Measurements from ENCODE around the gene PIGZ.

Gene PIGZ

DNA sequence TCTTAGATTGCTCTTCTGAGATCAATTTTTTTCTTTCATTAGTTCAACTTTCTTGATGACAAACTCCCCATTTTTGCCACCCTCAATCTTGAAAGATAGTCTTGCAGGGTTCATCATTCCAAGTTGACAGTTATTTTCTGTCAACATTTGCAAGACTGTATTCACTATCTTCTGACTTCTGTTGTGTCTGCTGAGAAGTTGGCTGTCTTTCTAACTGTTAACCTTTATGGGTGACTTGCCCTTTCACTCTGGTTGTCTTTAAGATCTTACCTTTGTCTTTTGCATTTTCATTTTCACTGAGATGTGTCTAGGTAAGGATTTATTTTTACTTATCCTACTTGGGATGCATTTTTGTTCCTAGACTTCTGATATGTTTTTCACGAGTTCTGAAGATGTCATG is 14.6 kb upstream of the PIGZ start:
- no peak for DNase-seq (ENCODE audit: low read depth in 3 of 3, low spot score in 1 of 3)

DNA sequence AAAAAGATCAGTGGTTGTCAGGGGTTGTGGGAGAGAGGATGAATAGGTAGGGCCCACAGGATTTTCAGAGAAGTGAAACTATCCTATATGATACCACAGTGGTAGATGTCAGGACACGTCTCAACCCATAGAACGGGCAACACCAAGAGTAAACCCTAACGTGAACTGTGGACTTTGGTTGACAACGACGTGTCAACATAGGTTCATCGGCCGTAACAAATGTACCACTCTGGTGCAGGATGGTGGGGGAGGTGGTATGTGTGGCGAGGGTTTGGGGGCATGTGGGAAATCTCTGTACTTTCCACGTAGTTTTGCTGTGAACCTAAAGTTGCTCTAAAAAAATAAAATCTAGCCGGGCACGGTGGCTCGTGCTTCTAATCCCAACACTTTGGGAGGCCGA is 13.0 kb upstream of the PIGZ start:
- no peak for DNase-seq (ENCODE audit: low read depth in 3 of 3, low spot score in 1 of 3)

DNA sequence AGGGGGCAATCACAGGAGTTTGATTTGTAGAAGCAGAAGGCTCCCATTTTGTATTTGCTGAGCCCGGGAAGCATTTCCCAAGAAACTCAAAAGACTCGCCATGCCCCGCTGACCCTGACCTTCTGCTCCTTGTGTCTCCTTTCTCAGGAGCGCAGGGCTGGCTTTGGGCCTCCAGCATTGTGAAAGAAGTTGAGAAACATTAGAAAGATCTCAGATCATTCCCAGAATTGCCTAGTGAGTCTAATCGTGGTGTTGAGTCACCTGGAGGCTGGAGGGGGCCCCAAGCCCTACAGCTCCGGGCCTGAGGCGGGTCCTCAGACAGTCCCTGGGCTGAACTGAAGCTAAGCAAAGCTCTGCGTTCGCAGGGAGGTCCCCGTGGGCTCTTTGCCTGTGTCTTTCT is 10.9 kb upstream of the PIGZ start:
- no peak for DNase-seq (ENCODE audit: low read depth in 3 of 3, low spot score in 1 of 3)

DNA sequence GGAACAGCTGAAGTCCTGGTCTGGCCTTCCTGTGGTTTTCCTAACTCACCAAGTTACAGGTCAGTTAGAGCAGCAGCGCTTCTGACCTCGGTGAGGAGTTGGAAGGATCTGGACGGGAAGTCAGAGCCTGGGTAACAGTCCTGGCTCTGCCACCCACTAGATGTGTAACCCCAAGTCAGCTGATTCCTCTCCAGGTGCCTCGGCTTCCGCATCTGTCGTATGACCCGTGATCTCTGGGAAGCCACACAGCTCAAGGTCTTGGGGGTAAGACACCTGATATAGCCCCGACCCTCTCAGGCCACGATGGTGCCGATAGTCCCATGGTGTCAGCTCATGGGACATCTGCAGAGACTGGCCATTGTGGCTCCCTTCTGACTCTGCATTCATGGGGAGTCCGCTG is 8.3 kb upstream of the PIGZ start:
- no peak for DNase-seq (ENCODE audit: low read depth in 3 of 3, low spot score in 1 of 3)

DNA sequence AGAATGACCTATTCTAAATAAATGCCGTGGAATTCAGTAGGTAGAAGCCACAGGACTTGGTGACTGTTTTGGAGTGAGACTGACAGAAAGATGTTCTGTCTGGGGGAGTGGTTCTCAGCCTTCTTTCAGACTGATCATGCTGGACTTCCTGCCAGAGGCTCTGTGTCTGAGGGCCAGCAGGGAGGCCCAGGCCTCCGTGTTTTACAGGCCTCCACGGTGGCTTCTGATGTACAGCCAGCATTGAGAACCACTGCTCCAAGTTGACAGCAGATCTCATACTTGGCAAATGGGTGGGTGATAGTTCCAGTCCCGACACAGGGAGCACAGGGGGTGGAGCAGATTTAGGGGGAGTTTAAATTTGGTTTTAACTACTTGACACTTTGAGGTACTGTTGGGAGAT is 6.7 kb upstream of the PIGZ start:
- no peak for DNase-seq (ENCODE audit: low read depth in 3 of 3, low spot score in 1 of 3)

DNA sequence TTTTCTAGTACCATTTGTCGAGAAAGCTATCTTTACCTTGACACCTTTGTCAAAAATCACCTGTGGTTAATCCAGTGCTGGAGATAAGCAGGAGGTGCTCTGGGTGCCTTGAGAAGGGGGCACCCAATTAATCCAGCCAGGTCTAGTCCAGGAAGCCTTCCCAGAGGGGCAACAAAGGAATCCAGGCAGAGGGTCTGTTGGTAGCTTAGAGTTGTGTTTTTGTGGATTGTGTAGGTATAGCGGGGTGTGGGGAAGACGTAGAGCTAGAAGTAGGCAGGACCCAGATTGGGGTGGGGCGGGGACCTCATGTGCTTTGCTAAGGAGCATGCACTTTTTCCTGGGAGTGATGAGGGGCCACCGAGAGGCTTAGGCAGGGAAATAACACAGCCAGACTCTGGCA is 6.0 kb upstream of the PIGZ start:
- DNase-seq (ENCODE audit: low read depth in 3 of 3, low spot score in 1 of 3), result no peak

DNA sequence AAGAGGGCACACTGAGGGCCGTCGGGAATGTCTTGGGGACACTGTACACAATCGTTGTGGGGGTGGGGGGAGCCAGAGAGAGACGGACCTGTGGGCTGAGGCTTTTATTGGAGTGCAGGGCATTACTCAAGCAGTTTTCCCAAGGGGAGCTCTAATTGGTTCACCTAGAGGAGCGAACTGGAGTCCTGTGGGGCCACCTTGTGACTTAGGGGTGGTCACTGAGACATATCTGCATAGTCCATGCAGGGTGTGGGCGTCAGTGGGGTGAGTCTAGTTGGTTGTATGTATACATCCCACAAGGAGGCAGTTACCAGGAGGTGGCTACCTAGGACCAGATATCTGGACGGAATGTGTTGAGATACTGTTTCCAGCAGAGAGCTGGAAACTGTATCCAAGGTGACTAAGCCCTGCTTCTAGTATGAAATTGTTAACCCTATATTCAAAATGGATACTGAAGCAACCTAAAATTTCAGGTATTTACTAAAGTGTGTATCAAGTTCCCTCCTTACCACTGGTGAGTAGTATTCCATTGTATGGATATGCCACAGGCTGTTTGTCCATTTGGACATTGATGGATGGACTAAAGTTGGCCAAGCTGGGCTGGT is 2.6 kb upstream of the PIGZ start:
- DNase-seq (ENCODE audit: low read depth in 3 of 3, low spot score in 1 of 3), result no peak

DNA sequence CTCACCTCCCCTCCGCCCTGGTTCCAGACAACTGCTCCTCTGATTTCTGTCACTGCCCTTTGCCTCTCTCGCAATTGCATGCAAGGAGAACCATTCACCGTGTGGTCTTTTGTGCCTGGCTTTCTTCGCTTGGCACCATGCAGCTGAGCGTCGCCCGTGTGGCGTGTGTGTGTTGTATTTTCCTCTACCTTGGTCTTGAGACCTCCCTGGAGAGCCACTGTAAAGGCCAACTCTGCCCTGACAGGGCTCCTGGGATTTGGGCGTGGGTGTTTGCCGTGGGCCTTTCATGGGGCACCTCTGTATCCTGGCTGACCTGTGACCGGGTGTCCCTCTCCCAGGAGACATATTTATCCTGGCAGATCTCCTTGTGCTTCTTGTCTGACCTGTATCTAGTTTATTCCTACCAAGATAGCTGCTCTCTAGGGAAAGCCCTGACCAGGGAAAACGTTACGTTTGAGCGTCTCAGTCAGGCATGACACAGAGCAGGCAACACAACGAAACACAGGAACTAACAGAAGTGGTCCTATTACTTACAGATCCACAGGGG is 2.0 kb upstream of the PIGZ start:
- DNase-seq (ENCODE audit: low read depth in 3 of 3, low spot score in 1 of 3), result no peak

DNA sequence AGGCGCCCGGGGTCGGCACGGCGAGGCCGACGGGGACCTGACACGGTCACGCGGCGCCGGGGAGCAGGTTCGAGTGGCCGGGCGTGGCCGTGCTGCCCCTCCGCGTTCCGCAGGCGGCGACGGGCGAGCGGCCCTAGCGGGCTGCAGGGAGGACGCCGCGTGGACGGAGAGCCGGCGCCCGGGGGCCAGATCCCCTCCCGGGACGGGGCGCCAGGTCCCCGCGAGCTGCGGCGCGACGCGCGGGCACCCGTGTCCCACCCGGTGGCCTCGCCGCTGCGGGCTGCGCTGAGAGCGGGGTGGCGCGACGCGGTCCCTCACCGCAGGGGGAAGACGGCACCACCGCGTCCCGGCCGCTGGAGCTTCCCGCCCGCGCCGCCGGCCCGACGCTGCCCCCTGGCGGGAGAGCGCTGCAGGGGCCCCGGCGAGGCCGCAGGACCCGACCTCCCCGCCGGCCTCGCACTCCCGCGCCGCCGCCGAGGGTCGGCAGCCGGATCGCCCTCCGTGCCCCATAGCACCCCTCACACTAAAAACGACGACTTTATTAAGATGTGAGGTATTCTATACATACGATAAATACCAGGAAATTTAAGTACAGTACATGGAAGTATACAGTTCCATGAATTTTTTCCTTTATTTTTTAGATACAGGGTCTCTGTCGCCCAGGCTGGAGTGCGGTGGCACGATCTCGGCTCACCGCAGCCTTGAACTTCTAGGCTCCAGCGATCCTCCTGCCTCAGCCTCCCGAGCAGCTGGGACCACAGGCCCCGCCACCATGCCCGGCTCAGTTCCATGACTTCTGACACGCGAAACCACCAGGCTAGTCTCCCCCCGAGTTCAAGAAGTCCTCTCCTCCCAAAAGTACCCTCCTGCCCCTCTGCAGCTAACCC is 1.3 kb upstream of the PIGZ start:
- peak; percentile 15 to 66 (median 45) for DNase-seq (ENCODE audit: low read depth in 3 of 3, low spot score in 1 of 3)

DNA sequence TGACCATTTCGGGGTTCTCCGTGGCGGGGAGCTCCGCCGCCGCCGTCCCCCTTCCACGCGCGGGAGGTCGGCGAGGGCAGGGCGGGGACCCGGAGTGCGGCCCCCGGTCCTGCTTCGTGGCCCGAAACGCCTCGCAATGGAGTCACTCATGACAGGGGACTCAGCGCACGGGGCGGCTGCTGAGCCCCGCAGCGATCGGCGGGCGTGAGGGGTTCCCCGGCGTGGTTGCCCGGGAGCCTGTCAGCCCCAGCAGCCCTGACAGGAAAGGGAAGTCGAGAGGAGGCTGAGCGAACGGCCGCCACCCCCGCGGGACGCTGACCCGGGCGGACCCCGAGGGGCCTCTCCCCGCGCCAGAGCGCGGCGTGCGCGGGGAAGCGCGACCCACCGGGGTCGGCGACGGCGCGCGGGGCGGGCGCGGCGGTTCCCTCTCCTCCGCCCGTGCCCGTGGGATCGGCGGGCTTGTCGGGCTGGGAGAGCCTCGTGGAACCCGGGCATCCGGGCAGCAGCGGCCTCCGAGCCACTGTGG is 564 bp upstream of the PIGZ start:
- no peak for DNase-seq (ENCODE audit: low read depth in 3 of 3, low spot score in 1 of 3)

DNA sequence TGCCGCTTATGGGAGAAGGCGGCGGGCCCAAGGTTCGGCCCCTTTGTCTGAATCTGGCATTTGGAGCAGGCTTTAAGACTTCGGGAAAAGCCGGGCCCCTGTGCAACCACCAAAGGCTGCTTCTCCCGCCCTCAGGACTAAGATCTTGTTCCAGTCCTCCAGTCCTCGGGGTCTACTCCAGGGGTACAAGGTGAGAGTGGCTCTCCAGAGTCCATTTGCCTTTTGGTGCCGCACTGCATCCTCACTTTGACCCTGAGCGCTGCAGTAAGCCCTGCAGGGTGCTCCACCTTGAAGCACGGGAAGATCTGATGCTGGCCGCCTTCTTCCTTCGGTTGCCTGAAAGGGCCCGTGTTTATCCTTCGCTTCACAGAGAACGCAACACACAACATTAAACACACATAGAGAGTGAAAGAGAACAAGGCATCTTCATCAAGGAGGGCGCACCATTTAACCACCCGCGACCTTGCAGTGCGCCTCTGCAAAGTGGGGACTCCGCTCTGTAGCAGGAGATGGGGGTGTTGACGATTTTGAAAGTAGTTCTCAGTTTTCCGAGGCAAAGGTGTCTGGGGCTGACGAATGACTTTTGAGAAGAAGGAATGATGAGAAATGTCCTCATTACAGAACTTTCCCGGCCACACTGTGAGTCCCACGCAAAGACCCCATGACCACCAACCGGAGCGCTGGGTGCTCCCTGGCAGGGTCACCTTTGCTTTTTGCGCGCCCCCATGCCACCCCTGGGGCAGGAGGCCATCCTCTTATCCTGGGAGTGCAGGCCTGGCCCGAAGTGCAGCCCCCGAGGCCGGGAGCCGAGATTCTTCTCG is 1.0 kb downstream of the PIGZ start:
- no peak for DNase-seq (ENCODE audit: low read depth in 3 of 3, low spot score in 1 of 3)

DNA sequence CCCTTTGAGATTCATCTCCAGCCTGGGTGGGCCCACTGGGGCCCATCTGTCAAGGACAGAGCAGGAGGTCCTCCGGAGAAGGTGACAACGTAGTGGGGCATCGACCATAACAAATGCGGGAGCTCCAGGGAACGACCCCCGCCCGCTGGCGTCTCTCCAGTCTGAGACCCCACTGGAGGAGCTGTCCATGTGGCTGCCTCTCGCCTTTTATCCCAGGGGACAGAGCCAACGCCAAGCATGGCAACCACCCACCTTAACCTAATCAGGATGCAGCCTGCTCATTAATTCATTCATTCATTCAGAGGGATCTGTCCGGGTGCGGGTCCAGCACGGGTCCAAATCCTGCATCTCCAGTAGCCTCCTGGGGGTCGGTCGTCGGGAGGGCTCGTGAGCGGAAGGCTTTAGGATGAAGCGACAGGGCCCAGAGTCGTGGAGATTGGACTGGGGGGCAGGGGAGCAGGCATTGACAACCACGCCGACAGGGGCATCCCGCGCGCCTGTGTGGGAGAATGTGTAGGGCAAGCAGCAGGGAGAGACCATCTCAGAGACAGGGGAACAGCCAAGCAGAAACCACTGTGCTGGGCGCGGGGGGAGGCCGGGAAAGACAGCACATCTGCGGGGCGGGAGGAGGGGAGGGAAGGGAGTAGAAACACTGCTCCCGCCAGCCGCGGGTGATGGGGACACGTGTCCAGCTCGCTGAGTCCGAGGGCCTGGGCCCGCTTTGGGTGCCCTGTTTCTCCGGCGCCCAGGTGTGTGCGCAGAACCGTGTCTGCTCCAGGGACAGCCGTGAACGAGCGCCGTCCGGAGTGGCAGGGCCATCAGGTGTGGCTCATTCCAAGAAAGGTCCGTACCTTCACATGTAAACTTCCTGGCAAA is 1.9 kb downstream of the PIGZ start:
- no peak for DNase-seq (ENCODE audit: low read depth in 3 of 3, low spot score in 1 of 3)

DNA sequence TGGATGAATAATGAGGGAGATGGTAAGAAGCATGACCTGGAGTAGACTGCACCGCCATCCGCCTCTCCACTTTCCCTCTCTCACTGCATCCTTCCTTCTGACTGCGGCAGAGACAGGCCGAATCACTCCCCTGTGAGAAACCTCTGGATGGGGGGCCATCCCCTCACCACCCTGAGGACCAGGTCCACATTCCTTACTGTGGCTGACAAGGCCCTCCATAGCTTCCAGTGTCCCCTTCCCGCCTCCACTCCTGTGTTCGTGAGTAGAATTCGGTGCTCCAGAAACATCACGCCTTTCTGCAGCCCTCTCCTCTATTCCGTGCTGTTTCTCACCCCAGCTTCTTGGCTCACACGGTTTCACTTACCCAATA is 2.8 kb downstream of the PIGZ start:
- DNase-seq (ENCODE audit: low read depth in 3 of 3, low spot score in 1 of 3), result no peak

DNA sequence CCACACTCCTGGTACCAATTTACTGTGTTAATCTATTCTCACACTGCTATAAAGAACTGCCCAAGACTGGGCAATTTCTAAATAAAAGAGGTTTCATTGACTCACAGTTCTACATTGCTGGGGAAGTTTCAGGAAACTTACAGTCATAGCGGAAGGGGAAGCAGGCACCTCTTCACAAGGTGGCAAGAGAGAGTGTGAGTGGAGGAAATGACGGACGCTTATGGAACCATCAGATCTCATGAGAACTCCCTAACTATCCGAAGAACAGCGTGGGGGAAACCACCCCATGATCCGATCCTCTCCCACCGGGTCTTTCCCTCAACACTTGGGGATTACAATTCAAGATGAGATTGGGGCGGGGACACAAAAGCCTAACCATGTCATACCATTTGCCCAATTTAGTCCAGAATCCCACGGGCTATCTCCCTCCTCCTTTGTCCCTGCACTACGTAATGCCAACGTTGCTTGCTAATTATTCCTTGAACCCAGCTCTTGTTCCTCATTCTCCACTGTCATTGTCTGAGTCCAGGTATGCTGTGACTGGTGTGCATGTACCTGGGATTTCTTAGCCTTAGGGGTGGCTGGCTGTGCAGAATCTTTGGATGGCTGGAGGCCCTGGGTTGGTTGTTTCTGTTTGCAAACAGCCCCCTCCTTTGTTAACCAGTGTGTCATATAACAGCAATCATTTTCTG is 3.4 kb downstream of the PIGZ start:
- no peak for DNase-seq (ENCODE audit: low read depth in 3 of 3, low spot score in 1 of 3)

DNA sequence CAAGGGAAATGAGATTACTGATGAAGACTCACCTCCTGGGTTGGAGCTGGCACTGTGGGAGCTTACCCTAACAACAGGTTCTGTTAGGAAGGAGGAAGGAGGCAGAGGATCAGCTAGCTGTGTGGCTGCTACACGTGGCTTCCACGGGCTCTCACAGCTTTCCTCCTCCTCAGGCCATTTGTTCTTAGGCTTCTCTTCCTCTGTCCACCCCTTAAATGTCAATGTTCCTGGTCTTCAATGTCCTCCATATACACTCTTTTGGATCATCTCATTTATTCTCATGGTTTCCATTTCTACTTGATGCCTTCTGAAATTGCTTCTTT is 5.0 kb downstream of the PIGZ start:
- no peak for DNase-seq (ENCODE audit: low read depth in 3 of 3, low spot score in 1 of 3)

DNA sequence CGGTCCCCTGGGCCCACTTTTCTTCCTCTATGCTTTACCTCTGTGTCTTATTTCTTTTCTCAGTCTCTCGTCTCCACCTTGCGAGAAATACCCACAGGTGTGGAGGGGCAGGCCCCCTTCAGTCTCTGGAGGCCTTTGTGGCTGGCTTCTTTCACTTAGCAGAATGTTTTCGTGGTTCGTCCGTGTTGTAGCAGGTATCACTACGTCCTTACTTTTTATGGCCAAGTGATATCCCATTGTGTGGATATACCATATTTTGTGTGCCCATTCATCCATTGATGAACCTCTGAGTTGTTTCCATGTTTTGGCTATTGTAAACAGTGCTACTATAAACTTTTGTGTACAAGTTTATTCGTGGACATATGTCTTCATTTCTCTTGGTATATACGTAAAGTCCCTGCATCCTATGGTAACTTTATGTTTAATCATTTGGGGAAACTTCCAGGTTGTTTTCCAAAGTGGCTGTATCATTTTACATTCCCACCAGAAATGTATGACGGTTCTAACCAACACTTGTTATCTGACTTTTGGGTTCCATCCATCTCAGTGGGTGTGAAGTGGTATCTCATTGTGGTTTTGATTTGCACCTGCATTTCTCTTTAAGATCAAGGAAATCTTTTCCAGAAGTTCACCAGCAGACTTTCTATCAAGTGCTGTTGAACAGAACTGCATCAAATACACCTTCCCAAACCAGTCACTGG is 5.6 kb downstream of the PIGZ start:
- DNase-seq (ENCODE audit: low read depth in 3 of 3, low spot score in 1 of 3), result no peak

DNA sequence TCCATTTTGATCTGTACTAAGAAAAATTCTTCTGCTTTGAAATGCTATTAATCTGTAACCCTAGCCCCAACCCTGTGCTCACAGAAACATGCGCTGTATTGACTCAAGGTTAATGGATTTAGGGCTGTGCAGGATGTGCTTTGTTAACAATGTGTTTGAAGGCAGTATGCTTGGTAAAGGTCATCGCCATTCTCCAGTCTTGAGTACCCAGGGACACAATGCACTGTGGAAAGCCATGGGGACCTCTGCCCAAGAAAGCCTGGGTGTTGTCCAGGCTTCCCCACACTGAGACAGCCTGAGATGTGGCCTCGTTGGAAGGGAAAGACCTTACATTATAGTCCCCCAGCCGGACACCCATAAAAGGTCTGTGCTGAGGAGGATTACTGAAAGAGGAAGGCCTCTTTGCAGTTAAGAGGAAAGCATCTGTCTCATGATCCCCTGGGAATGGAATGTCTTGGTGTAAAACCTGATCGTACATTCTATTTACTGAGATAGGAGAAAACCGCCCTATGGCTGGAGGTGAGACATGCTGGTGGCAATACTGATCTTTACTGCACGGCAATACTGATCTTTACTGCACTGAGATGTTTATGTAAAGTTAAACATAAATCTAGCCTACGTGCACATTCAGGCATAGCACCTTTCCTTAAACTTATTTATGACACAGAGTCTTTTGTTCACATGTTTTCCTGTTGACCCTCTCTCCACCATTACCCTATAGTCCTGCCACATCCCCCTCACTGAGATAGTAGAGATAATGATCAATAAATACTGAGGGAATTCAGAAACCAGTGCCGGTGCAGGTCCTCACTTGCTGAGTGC is 6.3 kb downstream of the PIGZ start:
- DNase-seq (ENCODE audit: low read depth in 3 of 3, low spot score in 1 of 3), result no peak

DNA sequence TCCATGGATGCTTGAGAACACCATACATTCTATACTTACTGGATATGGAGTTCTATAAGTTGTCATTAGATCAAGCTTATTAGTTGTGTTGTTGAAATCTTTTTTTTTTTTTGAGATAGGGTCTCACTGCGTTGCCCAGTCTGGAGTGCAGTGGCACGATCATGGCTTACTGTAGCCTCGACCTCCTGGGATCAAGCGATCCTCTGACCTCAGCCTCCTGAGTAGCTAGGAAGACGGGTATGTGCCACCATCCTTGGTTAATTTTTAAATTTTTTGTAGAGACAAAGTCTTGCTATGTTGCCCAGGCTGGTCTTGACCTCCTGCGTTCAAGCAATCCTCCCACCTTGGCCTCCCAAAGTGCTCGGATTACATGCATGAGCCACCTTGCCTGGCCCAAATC is 13.8 kb downstream of the PIGZ start:
- no peak for DNase-seq (ENCODE audit: low read depth in 3 of 3, low spot score in 1 of 3)

DNA sequence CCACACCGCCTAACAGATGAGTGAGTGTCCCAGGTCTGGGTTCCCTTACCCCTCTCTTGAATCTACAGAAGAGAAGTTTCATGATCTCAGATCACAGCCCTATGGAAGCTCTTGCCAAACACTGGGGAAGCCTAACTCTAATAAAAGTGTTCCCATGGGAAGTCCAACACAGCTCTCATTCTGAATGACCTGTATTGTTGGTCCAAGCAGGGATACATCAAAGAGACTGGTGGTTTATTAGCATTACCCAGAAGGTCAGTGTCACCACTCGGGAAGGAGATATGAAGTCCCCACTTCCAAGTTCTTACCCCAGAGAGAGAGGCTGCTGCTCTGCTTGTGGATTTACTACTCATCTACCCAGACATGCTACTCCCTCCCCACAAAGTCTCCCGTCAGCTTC is 17.3 kb downstream of the PIGZ start:
- no peak for DNase-seq (ENCODE audit: low read depth in 3 of 3, low spot score in 1 of 3)
